ENCODE data around the gene ELAC2. TPM values are rescaled to one million over a fixed set of nuclear protein-coding genes. Genes with fewer than 3 reads are reported as not detected.

Gene ELAC2
- total and polyA plus RNA-seq, 5 donors from 2014 or later, result 47.3 to 62.5 (median 49.8) TPM

GRCh38 chr17:13001991-13002615 lies 15.7 kb downstream of the ELAC2 start:
- H3K36me3 ChIP-seq (ENCODE audit: control insufficient read depth, insufficient read depth, low read length), result peaks cover 92% of the 10 kb centered on the region
- no peak overlapping the region for H3K4me3 Mint-ChIP-seq
- H3K9me3 Mint-ChIP-seq, result peaks cover 0 to 2% (median 0%) of the 10 kb centered on the region in 7 donors

GRCh38 chr17:13000561-13000960 lies 17.3 kb downstream of the ELAC2 start:
- no peak overlapping the region for H3K4me3 ChIP-seq (ENCODE audit: low read depth, low read length)
- Mint-ChIP-seq H3K27ac (no peak overlapping the region), H3K36me3 (peaks cover 30% of the 10 kb centered on the region), H3K4me3 (no peak overlapping the region), H3K27me3 (no peaks in the 10 kb centered on the region), H3K9me3 (peaks cover 0 to 2% (median 0%) of the 10 kb centered on the region in 7 donors), H3K4me1 (peaks cover 0 to 5% (median 2%) of the 10 kb centered on the region in 4 donors)
- no peaks in the 10 kb centered on the region for H3K4me1 ChIP-seq (ENCODE audit: control insufficient read depth, insufficient read depth, low read length, poor library complexity, severe bottlenecking)
- no peak overlapping the region for H3K27ac ChIP-seq (ENCODE audit: insufficient read depth, low read length, poor library complexity, severe bottlenecking)
- DNase-seq (no peak), ATAC-seq (ENCODE audit: low read depth in 2 of 2) (no peak)
- H3K36me3 ChIP-seq (ENCODE audit: control insufficient read depth, insufficient read depth, low read length), result peaks cover 95% of the 10 kb centered on the region
- H3K9me3 ChIP-seq (ENCODE audit: control insufficient read depth in 2 of 2, low read length in 2 of 2), result no peaks in the 10 kb centered on the region
- H3K27me3 ChIP-seq (ENCODE audit: control insufficient read depth, insufficient read depth, low read length), result no peaks in the 10 kb centered on the region

More at GRCh38 chr17:13001991-13002615, 15.7 kb downstream of the ELAC2 start:
- Mint-ChIP-seq H3K36me3 (peaks cover 34% of the 10 kb centered on the region), H3K27ac (no peak overlapping the region), H3K4me1 (peaks cover 0 to 5% (median 2%) of the 10 kb centered on the region in 4 donors), H3K27me3 (no peaks in the 10 kb centered on the region)
- Histone ChIP-seq H3K4me1 (ENCODE audit: control insufficient read depth, insufficient read depth, low read length, poor library complexity, severe bottlenecking) (no peaks in the 10 kb centered on the region), H3K27me3 (ENCODE audit: control insufficient read depth, insufficient read depth, low read length) (no peaks in the 10 kb centered on the region), H3K27ac (ENCODE audit: insufficient read depth, low read length, poor library complexity, severe bottlenecking) (no peak overlapping the region), H3K4me3 (ENCODE audit: low read depth, low read length) (no peak overlapping the region), H3K9me3 (ENCODE audit: control insufficient read depth in 2 of 2, low read length in 2 of 2) (no peaks in the 10 kb centered on the region)
- ATAC-seq (ENCODE audit: low read depth in 2 of 2), result no peak
- DNase-seq, result no peak

DNA sequence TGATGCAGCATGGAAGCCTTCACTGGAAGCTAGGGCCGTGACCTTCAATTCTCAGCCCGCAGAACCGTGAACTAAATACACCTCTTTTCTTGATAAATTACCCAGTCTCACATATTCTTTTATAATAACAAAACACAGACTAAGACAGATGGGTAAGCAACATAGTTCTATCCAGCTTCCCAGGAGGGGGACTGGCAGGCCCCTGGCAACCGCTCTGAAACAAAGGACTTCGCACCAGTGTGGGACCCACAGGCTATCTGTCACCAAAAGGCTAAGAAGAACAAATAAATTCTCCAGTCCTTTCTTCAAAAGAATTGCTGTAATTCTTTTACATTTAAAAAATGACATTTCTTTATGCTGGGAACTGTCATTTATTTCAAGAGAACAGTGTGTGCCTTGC lies 19.0 kb downstream of the ELAC2 start:
- no peak overlapping the region for H3K4me3 Mint-ChIP-seq
- peaks cover 0 to 1% (median 0%) of the 10 kb centered on the region in 7 donors for H3K9me3 Mint-ChIP-seq
- H3K36me3 ChIP-seq (ENCODE audit: control insufficient read depth, insufficient read depth, low read length), result peaks cover 95% of the 10 kb centered on the region
- H3K27me3 ChIP-seq (ENCODE audit: control insufficient read depth, insufficient read depth, low read length), result no peaks in the 10 kb centered on the region
- H3K27ac ChIP-seq (ENCODE audit: insufficient read depth, low read length, poor library complexity, severe bottlenecking), result no peak overlapping the region
- no peak overlapping the region for H3K27ac Mint-ChIP-seq
- peaks cover 0 to 5% (median 0%) of the 10 kb centered on the region in 4 donors for H3K4me1 Mint-ChIP-seq
- no peaks in the 10 kb centered on the region for H3K9me3 ChIP-seq (ENCODE audit: control insufficient read depth in 2 of 2, low read length in 2 of 2)
- H3K4me1 ChIP-seq (ENCODE audit: control insufficient read depth, insufficient read depth, low read length, poor library complexity, severe bottlenecking), result no peaks in the 10 kb centered on the region
- ATAC-seq (ENCODE audit: low read depth in 2 of 2), result no peak
- H3K4me3 ChIP-seq (ENCODE audit: low read depth, low read length), result no peak overlapping the region
- H3K27me3 Mint-ChIP-seq, result no peaks in the 10 kb centered on the region
- DNase-seq, result no peak
- H3K36me3 Mint-ChIP-seq, result peaks cover 26% of the 10 kb centered on the region

GRCh38 chr17:12998461-12998860 lies 19.4 kb downstream of the ELAC2 start:
- DNase-seq (no peak), ATAC-seq (ENCODE audit: low read depth in 2 of 2) (no peak)
- H3K27me3 ChIP-seq (ENCODE audit: control insufficient read depth, insufficient read depth, low read length), result no peaks in the 10 kb centered on the region
- Mint-ChIP-seq H3K9me3 (no peaks in the 10 kb centered on the region), H3K27ac (no peak overlapping the region), H3K4me1 (peaks cover 0 to 5% (median 0%) of the 10 kb centered on the region in 4 donors), H3K27me3 (no peaks in the 10 kb centered on the region), H3K36me3 (peaks cover 24% of the 10 kb centered on the region), H3K4me3 (no peak overlapping the region)
- H3K27ac ChIP-seq (ENCODE audit: insufficient read depth, low read length, poor library complexity, severe bottlenecking), result no peak overlapping the region
- H3K4me3 ChIP-seq (ENCODE audit: low read depth, low read length), result no peak overlapping the region
- H3K9me3 ChIP-seq (ENCODE audit: control insufficient read depth in 2 of 2, low read length in 2 of 2), result no peaks in the 10 kb centered on the region
- no peaks in the 10 kb centered on the region for H3K4me1 ChIP-seq (ENCODE audit: control insufficient read depth, insufficient read depth, low read length, poor library complexity, severe bottlenecking)
- peaks cover 95% of the 10 kb centered on the region for H3K36me3 ChIP-seq (ENCODE audit: control insufficient read depth, insufficient read depth, low read length)

DNA sequence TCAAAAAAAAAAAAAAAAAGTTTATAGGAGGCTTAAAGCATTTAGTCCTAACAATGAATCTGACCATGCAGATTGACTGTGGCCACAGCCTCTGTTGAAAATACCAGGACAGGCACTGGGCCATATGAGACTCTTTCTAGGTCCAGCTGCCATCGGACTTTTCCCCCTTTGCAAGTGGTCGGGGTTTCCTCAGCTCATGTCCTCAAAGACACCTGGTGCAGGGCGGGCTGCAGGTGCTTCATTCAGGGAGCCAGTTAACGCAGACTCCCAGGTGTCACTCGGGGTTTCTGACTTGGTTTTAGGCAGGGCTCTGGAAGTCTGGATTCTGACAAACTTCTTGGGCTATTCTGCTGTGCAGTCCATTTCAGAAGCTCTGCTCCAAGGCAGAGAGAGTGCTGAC lies 20.9 kb downstream of the ELAC2 start:
- Mint-ChIP-seq H3K9me3 (no peaks in the 10 kb centered on the region), H3K4me1 (peaks cover 0 to 5% (median 0%) of the 10 kb centered on the region in 4 donors), H3K4me3 (no peak overlapping the region), H3K27ac (no peak overlapping the region), H3K36me3 (peaks cover 26% of the 10 kb centered on the region), H3K27me3 (no peaks in the 10 kb centered on the region)
- ATAC-seq (ENCODE audit: low read depth in 2 of 2) (no peak), DNase-seq (no peak)
- Histone ChIP-seq H3K27ac (ENCODE audit: insufficient read depth, low read length, poor library complexity, severe bottlenecking) (no peak overlapping the region), H3K9me3 (ENCODE audit: control insufficient read depth in 2 of 2, low read length in 2 of 2) (no peaks in the 10 kb centered on the region), H3K4me1 (ENCODE audit: control insufficient read depth, insufficient read depth, low read length, poor library complexity, severe bottlenecking) (no peaks in the 10 kb centered on the region), H3K27me3 (ENCODE audit: control insufficient read depth, insufficient read depth, low read length) (no peaks in the 10 kb centered on the region), H3K4me3 (ENCODE audit: low read depth, low read length) (no peak overlapping the region), H3K36me3 (ENCODE audit: control insufficient read depth, insufficient read depth, low read length) (peaks cover 96% of the 10 kb centered on the region)

DNA sequence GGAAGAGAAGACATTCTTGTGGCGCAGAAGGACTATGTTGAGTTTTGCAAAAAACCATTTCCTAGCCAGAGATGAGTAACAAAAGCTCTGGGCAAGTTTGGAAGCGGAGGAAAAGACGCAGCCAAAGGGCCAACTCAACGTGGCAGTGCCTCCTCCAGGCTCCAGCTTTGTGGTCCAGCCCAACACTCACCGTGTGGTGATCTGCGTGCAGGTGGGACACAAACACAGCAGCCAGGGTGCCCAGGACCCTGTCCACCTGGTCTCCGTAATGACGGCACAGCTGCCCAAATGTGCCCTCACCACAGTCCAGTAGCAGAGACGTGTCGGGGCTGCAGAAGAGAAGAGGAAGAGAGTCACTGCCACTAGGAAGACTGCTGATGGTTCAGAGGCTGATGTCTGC lies 21.5 kb downstream of the ELAC2 start:
- H3K9me3 ChIP-seq (ENCODE audit: control insufficient read depth in 2 of 2, low read length in 2 of 2), result no peaks in the 10 kb centered on the region
- no peak overlapping the region for H3K4me3 ChIP-seq (ENCODE audit: low read depth, low read length)
- Mint-ChIP-seq H3K4me1 (peaks cover 0 to 5% (median 0%) of the 10 kb centered on the region in 4 donors), H3K9me3 (no peaks in the 10 kb centered on the region), H3K4me3 (no peak overlapping the region), H3K27me3 (no peaks in the 10 kb centered on the region), H3K36me3 (peaks cover 32% of the 10 kb centered on the region), H3K27ac (no peak overlapping the region)
- H3K27ac ChIP-seq (ENCODE audit: insufficient read depth, low read length, poor library complexity, severe bottlenecking), result no peak overlapping the region
- DNase-seq (no peak), ATAC-seq (ENCODE audit: low read depth in 2 of 2) (no peak)
- H3K4me1 ChIP-seq (ENCODE audit: control insufficient read depth, insufficient read depth, low read length, poor library complexity, severe bottlenecking), result no peaks in the 10 kb centered on the region
- H3K36me3 ChIP-seq (ENCODE audit: control insufficient read depth, insufficient read depth, low read length), result peaks cover 95% of the 10 kb centered on the region
- H3K27me3 ChIP-seq (ENCODE audit: control insufficient read depth, insufficient read depth, low read length), result no peaks in the 10 kb centered on the region

GRCh38 chr17:12995896-12996295 lies 21.9 kb downstream of the ELAC2 start:
- Mint-ChIP-seq H3K4me1 (peaks cover 0 to 5% (median 0%) of the 10 kb centered on the region in 4 donors), H3K27ac (no peak overlapping the region), H3K9me3 (no peaks in the 10 kb centered on the region), H3K4me3 (no peak overlapping the region), H3K36me3 (peaks cover 36% of the 10 kb centered on the region), H3K27me3 (no peaks in the 10 kb centered on the region)
- no peaks in the 10 kb centered on the region for H3K27me3 ChIP-seq (ENCODE audit: control insufficient read depth, insufficient read depth, low read length)
- no peak for DNase-seq
- H3K4me1 ChIP-seq (ENCODE audit: control insufficient read depth, insufficient read depth, low read length, poor library complexity, severe bottlenecking), result no peaks in the 10 kb centered on the region
- peaks cover 96% of the 10 kb centered on the region for H3K36me3 ChIP-seq (ENCODE audit: control insufficient read depth, insufficient read depth, low read length)
- no peaks in the 10 kb centered on the region for H3K9me3 ChIP-seq (ENCODE audit: control insufficient read depth in 2 of 2, low read length in 2 of 2)
- H3K4me3 ChIP-seq (ENCODE audit: low read depth, low read length), result no peak overlapping the region
- no peak for ATAC-seq (ENCODE audit: low read depth in 2 of 2)
- H3K27ac ChIP-seq (ENCODE audit: insufficient read depth, low read length, poor library complexity, severe bottlenecking), result no peak overlapping the region

Data from CD4-positive, CD25-positive, alpha-beta regulatory T cell (primary cell).